Activated naive CD8-positive, alpha-beta T cell treated with anti-CD3 and anti-CD28 coated beads, Interleukin-2, amount 50 U/mL, for 24 hours (primary cell): ENCODE data around the gene CAMSAP3.
A peak's percentile ranks its signal among the peaks of the same experiment; 100 is the strongest.
"Not testable (repeated sequence)": the region's sequence is repeated elsewhere in the genome, so short reads cannot be mapped to it uniquely, and the experiment has no call there.

Experiments
- ATAC-seq: fragments of 150-1000 bp; cut with Tn5 transposase; one replicate; pipeline ENCODE4 v1.10.0; 2021
- DNase-seq: peaks from one replicate; pipeline ENCODE4 v3.0.0; 2021
- H3K27ac Mint-ChIP-seq: one replicate; pipeline ENCODE4 v1.8.0; 2021; ENCODE audit warnings: mild to moderate bottlenecking, mixed read lengths
- H3K27me3 Mint-ChIP-seq: one replicate; pipeline ENCODE4 v1.8.0; 2021; ENCODE audit warnings: mixed read lengths
- H3K36me3 Mint-ChIP-seq: one replicate; pipeline ENCODE4 v1.8.0; 2021; ENCODE audit warnings: low read depth, mixed read lengths
- H3K4me1 Mint-ChIP-seq: one replicate; pipeline ENCODE4 v1.8.0; 2021; ENCODE audit warnings: mixed read lengths
- H3K4me3 Mint-ChIP-seq: one replicate; pipeline ENCODE4 v1.8.0; 2021; ENCODE audit warnings: mild to moderate bottlenecking, moderate library complexity, mixed read lengths
- H3K9me3 Mint-ChIP-seq: one replicate; pipeline ENCODE4 v1.8.0; 2021; ENCODE audit warnings: mixed read lengths

Gene CAMSAP3

GRCh38 chr19:7560255-7560654, 35.4 kb upstream of the CAMSAP3 start:
- Mint-ChIP-seq H3K27ac (no peak overlapping the region), H3K9me3 (no peaks in the 10 kb centered on the region), H3K27me3 (no peaks in the 10 kb centered on the region), H3K36me3 (peaks cover 22% of the 10 kb centered on the region), H3K4me1 (no peaks in the 10 kb centered on the region), H3K4me3 (no peak overlapping the region)
- DNase-seq (no peak), ATAC-seq (no peak)

- no peak for ATAC-seq
- Mint-ChIP-seq H3K27me3 (no peaks in the 10 kb centered on the region), H3K9me3 (no peaks in the 10 kb centered on the region), H3K4me3 (no peak overlapping the region), H3K27ac (no peak overlapping the region), H3K4me1 (no peaks in the 10 kb centered on the region), H3K36me3 (peaks cover 20% of the 10 kb centered on the region)
- DNase-seq: no peak
These were observed 34.3 kb upstream of the CAMSAP3 start for GRCh38 chr19:7561325-7561724.

GRCh38 chr19:7562646-7563393, 32.8 kb upstream of the CAMSAP3 start:
- no peaks in the 10 kb centered on the region for H3K9me3 Mint-ChIP-seq
- no peak overlapping the region for H3K4me3 Mint-ChIP-seq
- H3K27ac Mint-ChIP-seq: no peak overlapping the region
- no peak for ATAC-seq
- peaks cover 14% of the 10 kb centered on the region for H3K36me3 Mint-ChIP-seq
- H3K4me1 Mint-ChIP-seq: no peaks in the 10 kb centered on the region
- no peaks in the 10 kb centered on the region for H3K27me3 Mint-ChIP-seq
- DNase-seq: no peak

GRCh38 chr19:7564866-7565265, 30.8 kb upstream of the CAMSAP3 start:
- ATAC-seq (no peak), DNase-seq (no peak)
- Mint-ChIP-seq H3K27me3 (no peaks in the 10 kb centered on the region), H3K4me3 (no peak overlapping the region), H3K4me1 (peaks cover 1% of the 10 kb centered on the region), H3K9me3 (no peaks in the 10 kb centered on the region), H3K36me3 (peaks cover 7% of the 10 kb centered on the region), H3K27ac (no peak overlapping the region)

- no peaks in the 10 kb centered on the region for H3K9me3 Mint-ChIP-seq
- H3K36me3 Mint-ChIP-seq: peaks cover 4% of the 10 kb centered on the region
- DNase-seq (no peak), ATAC-seq (no peak)
- H3K4me1 Mint-ChIP-seq: peaks cover 1% of the 10 kb centered on the region
- no peak overlapping the region for H3K4me3 Mint-ChIP-seq
- H3K27me3 Mint-ChIP-seq: no peaks in the 10 kb centered on the region
- no peak overlapping the region for H3K27ac Mint-ChIP-seq
These were observed 30.3 kb upstream of the CAMSAP3 start for GRCh38 chr19:7565332-7565731.

GRCh38 chr19:7570761-7571160, 24.9 kb upstream of the CAMSAP3 start:
- ATAC-seq (no peak), DNase-seq (no peak)
- Mint-ChIP-seq H3K4me1 (peaks cover 1% of the 10 kb centered on the region), H3K27ac (no peak overlapping the region), H3K9me3 (no peaks in the 10 kb centered on the region), H3K27me3 (no peaks in the 10 kb centered on the region), H3K36me3 (no peaks in the 10 kb centered on the region), H3K4me3 (no peak overlapping the region)

- no peaks in the 10 kb centered on the region for H3K4me1 Mint-ChIP-seq
- DNase-seq: no peak
- no peaks in the 10 kb centered on the region for H3K36me3 Mint-ChIP-seq
- no peak overlapping the region for H3K4me3 Mint-ChIP-seq
- no peaks in the 10 kb centered on the region for H3K9me3 Mint-ChIP-seq
- peaks cover 3% of the 10 kb centered on the region for H3K27me3 Mint-ChIP-seq
- ATAC-seq: no peak
- H3K27ac Mint-ChIP-seq: no peak overlapping the region
These were observed 20.1 kb upstream of the CAMSAP3 start for GRCh38 chr19:7575434-7576040.

- H3K4me1 Mint-ChIP-seq, H3K27me3 Mint-ChIP-seq, H3K9me3 Mint-ChIP-seq, H3K36me3 Mint-ChIP-seq, H3K27ac Mint-ChIP-seq, H3K4me3 Mint-ChIP-seq, DNase-seq, ATAC-seq: not testable (repeated sequence)
These were observed 18.2 kb upstream of the CAMSAP3 start for GRCh38 chr19:7577422-7577821.

- H3K9me3 Mint-ChIP-seq: no peaks in the 10 kb centered on the region
- no peak overlapping the region for H3K27ac Mint-ChIP-seq
- ATAC-seq: no peak
- no peak overlapping the region for H3K4me3 Mint-ChIP-seq
- DNase-seq: no peak
- H3K36me3 Mint-ChIP-seq: no peaks in the 10 kb centered on the region
- no peaks in the 10 kb centered on the region for H3K4me1 Mint-ChIP-seq
- peaks cover 3% of the 10 kb centered on the region for H3K27me3 Mint-ChIP-seq
These were observed 17.5 kb upstream of the CAMSAP3 start for GRCh38 chr19:7578127-7578526.

- Mint-ChIP-seq H3K9me3 (no peaks in the 10 kb centered on the region), H3K4me1 (no peaks in the 10 kb centered on the region), H3K27me3 (peaks cover 3% of the 10 kb centered on the region), H3K27ac (no peak overlapping the region), H3K36me3 (no peaks in the 10 kb centered on the region), H3K4me3 (no peak overlapping the region)
- no peak for ATAC-seq
- DNase-seq: no peak
These were observed 16.5 kb upstream of the CAMSAP3 start for GRCh38 chr19:7579182-7579581.

GRCh38 chr19:7582446-7582845, 13.2 kb upstream of the CAMSAP3 start:
- peaks cover 3% of the 10 kb centered on the region for H3K27me3 Mint-ChIP-seq
- no peak for ATAC-seq
- H3K36me3 Mint-ChIP-seq: no peaks in the 10 kb centered on the region
- H3K27ac Mint-ChIP-seq: no peak overlapping the region
- H3K4me1 Mint-ChIP-seq: no peaks in the 10 kb centered on the region
- H3K4me3 Mint-ChIP-seq: no peak overlapping the region
- no peak for DNase-seq
- H3K9me3 Mint-ChIP-seq: no peaks in the 10 kb centered on the region

GRCh38 chr19:7589822-7590221, 5.8 kb upstream of the CAMSAP3 start:
- no peak for DNase-seq
- H3K4me1 Mint-ChIP-seq: no peaks in the 10 kb centered on the region

GRCh38 chr19:7590256-7590655, 5.4 kb upstream of the CAMSAP3 start:
- H3K27ac Mint-ChIP-seq: no peak overlapping the region
- H3K4me3 Mint-ChIP-seq: no peak overlapping the region
- H3K4me1 Mint-ChIP-seq: peaks cover 2% of the 10 kb centered on the region
- H3K36me3 Mint-ChIP-seq: no peaks in the 10 kb centered on the region
- no peaks in the 10 kb centered on the region for H3K9me3 Mint-ChIP-seq
- DNase-seq (no peak), ATAC-seq (no peak)
- H3K27me3 Mint-ChIP-seq: peaks cover 17% of the 10 kb centered on the region

More at GRCh38 chr19:7589822-7590221, 5.8 kb upstream of the CAMSAP3 start:
- Mint-ChIP-seq H3K27ac (no peak overlapping the region), H3K4me3 (no peak overlapping the region), H3K27me3 (peaks cover 13% of the 10 kb centered on the region), H3K36me3 (no peaks in the 10 kb centered on the region), H3K9me3 (no peaks in the 10 kb centered on the region)
- no peak for ATAC-seq

- Mint-ChIP-seq H3K27me3 (peaks cover 38% of the 10 kb centered on the region), H3K27ac (no peak overlapping the region), H3K4me3 (peak overlapping the region; percentile 59), H3K9me3 (peaks cover 4% of the 10 kb centered on the region), H3K4me1 (peaks cover 7% of the 10 kb centered on the region), H3K36me3 (peaks cover 2% of the 10 kb centered on the region)
- no peak for ATAC-seq
- no peak for DNase-seq
These were observed 711 bp downstream of the CAMSAP3 start for GRCh38 chr19:7596211-7596937.

- Mint-ChIP-seq H3K36me3 (peaks cover 2% of the 10 kb centered on the region), H3K4me3 (no peak overlapping the region), H3K9me3 (peaks cover 4% of the 10 kb centered on the region), H3K27me3 (peaks cover 38% of the 10 kb centered on the region), H3K4me1 (peaks cover 7% of the 10 kb centered on the region), H3K27ac (no peak overlapping the region)
- no peak for DNase-seq
- no peak for ATAC-seq
These were observed 2.0 kb downstream of the CAMSAP3 start for GRCh38 chr19:7597689-7598088.
